NCI-H345 (cell line): ENCODE measurements around the gene MYH14.

Experiments used
- DNase-seq: peaks from one replicate; lab custom pipeline; 2025; lab: John Stamatoyannopoulos, UW

The MYH14 gene

GRCh38 chr19:50203281-50204080, at the start of gene MYH14:
Gene MYH14 (plus strand): TSS chr19:50203622. CDS start chr19:50210366, 6,744 bp downstream.
- DNase-seq = peak; percentile 87

DNA sequence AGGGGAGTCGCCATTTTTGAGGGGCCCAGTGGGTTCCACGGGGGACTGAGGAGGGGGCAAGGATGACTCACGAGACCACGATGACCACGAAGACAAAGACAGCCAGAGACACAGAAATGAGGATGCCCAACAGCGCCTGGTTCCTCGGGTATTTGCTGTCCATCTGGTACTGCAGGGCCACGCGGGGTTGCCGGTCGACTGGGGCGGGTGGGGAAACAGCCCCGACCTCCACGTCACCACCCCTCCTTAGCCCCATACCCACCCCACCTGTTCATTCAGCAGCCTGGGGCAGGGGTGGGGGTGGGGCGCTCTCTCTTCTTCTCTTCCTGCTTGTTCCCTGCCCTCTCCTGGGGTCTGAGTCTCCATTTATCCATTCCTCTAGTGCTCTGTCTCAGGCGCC, 48.9 kb upstream of the MYH14 start:
- DNase-seq = no peak

DNA sequence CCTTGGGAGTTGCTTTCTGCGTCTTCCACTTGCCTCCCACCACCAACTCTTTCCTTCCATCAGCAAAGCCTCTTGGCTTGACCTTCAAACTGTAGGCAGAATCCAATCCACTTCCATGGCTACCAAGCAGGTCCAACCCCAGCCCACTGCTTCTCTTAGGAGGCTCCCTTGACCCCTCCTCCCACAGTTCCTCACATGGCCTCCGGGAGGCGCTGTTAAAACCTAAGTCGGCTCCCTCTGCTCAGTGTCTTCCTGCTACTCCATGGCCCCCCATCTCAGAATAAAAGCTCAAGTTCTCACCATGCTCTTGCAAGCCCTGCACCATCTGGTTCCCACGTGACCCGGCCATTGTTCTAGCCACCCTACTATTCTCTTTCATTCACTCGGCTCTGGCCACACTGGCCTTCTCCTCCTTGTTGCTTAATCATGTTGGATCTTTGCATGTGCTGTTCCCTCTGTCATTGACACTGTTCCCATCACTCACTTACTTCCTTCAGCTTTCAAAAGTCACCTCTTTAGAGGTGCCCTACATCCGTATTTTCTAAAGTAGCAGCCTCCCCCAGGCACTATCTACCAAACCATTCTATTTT, 47.8 kb upstream of the MYH14 start:
- DNase-seq = no peak

DNA sequence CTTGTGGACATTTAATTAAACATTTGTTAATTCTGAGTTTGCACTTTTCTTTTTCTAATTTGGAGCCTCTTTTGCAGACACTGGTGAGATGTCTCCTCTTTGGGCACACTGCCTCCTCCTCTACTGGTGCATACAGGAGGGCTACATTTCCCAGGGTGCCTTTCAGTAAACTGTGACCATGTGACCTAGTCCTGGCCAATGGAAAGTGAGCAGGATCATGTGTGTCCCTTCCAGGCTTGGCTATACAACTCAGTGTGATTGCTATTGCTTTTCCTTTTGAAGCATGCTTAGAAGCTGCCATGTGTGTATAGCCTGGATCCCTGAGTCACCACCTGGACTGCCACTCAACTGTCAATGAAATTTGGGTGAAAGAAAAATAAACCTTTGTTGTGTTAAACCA, 44.8 kb upstream of the MYH14 start:
- no peak for DNase-seq

- DNase-seq = no peak
Measured at GRCh38 chr19:50159078-50159477, 44.3 kb upstream of the MYH14 start.

- DNase-seq = no peak
Measured at GRCh38 chr19:50162988-50163387, 40.4 kb upstream of the MYH14 start, which contains the start of gene IZUMO2. Gene IZUMO2 (minus strand): TSS chr19:50163281. CDS start chr19:50163194, 87 bp downstream.

DNA sequence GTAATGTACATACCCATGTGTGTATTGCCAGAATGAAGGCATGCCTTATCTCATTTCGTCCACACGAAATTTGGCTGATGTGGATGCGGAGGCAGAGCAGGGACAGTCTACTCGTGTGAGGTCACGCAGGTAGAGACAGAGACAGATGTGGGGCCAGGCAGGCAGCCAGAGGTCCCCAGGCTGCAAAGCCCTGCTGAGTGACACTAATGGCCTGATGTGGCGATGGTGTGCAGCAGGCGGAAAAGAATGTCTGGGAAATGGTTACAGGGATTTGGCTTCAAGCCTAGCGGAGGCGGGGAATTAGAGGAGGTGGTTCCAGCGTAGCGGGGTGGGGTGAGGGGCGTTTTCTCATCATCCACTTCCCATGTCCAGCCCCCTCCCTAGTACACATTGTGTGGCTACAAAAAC, 36.1 kb upstream of the MYH14 start:
- DNase-seq = peak; percentile 2

- no peak for DNase-seq
Measured at GRCh38 chr19:50171752-50172151, 31.7 kb upstream of the MYH14 start.

GRCh38 chr19:50172726-50173125, 30.7 kb upstream of the MYH14 start:
- DNase-seq = no peak

- DNase-seq = no peak
Measured at GRCh38 chr19:50173127-50173526, 30.3 kb upstream of the MYH14 start.

DNA sequence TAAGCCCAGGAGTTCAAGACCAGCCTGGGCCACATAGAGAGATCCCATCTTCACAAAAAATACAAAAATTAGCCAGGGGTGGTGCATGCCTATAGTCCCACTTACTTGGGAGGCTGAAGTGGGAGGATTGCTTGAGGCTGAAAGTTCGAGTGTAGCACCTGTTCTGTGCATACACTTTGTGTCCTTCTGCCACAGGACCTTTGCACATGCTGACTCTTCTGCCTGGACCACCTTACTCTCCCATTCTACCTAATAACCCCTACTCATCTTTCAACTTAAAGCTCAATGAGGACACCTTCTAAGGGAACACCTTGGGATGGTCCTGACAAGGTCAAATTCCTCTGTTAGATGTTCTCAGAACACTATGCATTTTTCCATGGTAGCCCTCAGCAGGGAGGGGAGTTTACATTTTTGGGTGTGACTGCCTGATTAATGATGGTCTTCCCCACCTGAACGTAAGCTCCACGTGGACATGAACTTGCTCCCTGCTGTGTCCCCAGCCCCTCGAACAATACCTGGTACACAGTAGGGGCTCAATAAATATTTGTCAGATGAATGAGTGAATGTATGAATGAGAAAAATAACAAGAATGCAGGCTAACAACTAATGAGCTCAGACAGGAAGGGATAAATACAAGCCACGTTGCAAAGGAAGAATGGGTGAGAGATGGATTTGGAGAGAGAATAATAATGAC, 29.2 kb upstream of the MYH14 start:
- DNase-seq = no peak

GRCh38 chr19:50175924-50176323, 27.5 kb upstream of the MYH14 start:
- no peak for DNase-seq

DNA sequence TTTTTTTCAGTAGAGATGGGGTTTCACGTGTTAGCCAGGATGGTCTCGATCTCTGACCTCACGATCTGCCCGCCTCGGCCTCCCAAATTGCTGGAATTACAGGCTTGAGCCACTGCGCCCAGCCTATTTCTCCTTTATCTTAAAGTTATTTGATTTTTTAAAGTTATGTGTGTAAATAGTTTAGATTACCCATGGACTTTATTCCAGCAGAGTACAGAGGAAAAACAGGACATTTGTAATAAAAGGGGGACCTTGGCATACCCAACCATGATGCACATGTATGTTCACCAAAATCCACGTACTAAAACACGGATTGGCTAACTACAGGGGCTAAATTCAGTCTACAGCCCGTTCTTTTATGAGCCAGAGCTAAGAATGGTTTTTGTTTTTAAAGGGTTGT, 26.6 kb upstream of the MYH14 start:
- DNase-seq = no peak

- DNase-seq = no peak
Measured at GRCh38 chr19:50178320-50178719, 25.1 kb upstream of the MYH14 start.

- no peak for DNase-seq
Measured at GRCh38 chr19:50178859-50179537, 24.4 kb upstream of the MYH14 start.

DNA sequence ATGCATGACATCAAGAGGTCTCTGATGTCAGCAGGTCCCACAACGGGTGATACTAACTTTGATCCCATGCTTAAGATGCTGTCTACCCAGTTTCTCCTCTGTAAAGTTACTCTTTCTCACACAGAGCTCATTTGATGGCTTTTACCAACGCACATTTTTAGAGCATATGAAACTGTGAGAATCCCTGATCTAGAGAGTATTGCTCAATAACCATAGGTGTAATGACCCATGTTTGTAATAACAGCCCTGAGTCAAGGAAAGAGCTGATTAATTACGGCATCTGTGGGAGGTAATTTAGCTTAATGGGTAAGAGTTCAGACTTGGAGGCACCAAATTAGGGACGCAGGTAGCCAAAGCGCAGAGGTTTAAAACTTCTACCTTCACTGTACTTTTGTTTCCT, 22.3 kb upstream of the MYH14 start:
- no peak for DNase-seq

DNA sequence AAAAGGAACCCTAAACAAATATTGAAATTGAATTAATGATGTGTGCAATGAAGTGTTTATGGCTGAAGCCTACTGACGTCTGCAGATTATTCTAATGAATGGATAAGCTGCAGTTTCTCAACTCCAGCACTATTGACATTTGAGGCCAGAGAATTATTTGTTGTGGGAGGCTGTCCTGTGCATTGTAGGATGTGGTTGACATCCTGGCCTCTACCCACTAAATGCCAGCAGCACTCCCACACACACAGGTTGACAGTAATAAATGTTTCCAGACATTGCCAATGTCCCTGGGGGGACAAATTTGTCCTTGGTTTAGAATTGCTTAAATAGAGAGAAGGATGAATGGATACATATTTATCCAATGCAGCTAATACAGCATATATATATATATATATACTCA, 19.2 kb upstream of the MYH14 start:
- no peak for DNase-seq

- no peak for DNase-seq
Measured at GRCh38 chr19:50187937-50188336, 15.5 kb upstream of the MYH14 start.

- no peak for DNase-seq
Measured at GRCh38 chr19:50189331-50189730, 14.1 kb upstream of the MYH14 start.

- DNase-seq = no peak
Measured at GRCh38 chr19:50190439-50190891, 13.0 kb upstream of the MYH14 start.

DNA sequence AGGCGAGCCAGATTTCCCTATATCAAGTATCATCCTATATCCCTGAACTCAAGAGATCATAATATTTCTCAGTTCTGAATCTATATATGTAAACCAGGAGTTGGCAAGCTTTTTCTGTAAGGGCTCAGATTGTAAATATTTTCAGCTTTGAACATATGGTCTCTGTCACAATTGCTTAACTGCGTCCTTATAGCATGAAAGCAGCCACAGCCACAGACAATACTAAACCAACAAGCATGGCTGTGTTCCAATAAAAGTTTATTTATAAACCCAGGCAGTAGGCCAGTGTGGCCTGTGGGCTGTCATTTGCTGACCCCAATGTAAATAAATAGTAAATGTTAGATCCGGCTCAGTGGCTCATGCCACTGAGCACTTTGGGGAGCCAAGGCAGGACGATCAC, 12.2 kb upstream of the MYH14 start:
- peak; percentile 9 for DNase-seq

DNA sequence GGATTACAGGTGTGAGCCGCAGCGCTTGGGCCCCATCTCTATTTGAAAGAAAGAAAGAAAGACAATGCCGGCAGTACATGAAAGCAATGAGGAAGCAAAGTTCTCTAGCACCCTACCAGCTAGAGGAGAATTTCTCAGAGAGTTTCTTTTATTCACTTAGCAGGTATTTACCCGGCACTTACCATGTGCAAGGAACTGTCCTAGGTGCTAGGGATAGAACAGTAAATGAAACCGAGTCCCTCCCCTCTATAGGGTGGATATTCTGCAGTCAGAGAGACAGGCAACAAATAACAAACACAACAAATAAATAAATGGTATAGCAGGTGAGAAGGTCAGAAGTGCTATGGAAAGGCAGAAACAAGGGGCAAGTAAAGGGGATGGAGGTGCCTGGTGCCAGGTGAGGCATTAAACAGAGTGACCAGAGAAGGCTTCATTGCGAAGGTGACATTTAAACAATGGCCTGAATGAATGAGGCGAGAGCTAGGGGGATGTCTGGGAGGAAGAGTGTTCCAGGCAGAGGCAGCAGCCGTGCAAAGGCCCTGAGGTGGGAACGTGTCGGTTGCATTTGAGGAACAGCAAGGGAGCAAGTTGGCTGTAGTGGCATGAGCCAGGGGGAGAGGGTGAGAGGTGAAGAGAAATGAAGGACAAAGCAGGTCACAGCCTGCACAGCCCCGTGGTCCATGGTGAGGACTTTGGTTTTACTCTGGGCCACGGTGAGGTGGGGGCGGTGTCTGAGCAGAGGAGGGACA, 10.8 kb upstream of the MYH14 start:
- DNase-seq = no peak
